Right ventricle myocardium inferior (tissue), 1 donor: ENCODE results near the gene FAM110A. TPM values are rescaled to one million over a fixed set of nuclear protein-coding genes. Genes with fewer than 3 reads are reported as not detected.
"Not testable (repeated sequence)": the region's sequence is repeated elsewhere in the genome, so short reads cannot be mapped to it uniquely, and the experiment has no call there.

ENCODE experiments used
- ATAC-seq: fragments of 200-7000 bp; cut with Tn5 transposase; one replicate; pipeline ENCODE4 v1.9.1; 2020; ENCODE audit warnings: mild to moderate bottlenecking, moderate library complexity
- DNase-seq: peaks from one replicate; pipeline ENCODE4 v3.0.0; 2021; ENCODE audit errors: missing footprints
- intact Hi-C: fragments of 100-400 bp; cut with DNase I; formaldehyde crosslinking; loops from one replicate; pipeline ENCODE4 v1.11.0; 2022
- total RNA-seq: library from RNA; stranded (reverse); fragmentation: NEBNext Ultra II Directional; extraction: Animal tissue kit (Norgen Biotek cat#: 25700); gene quantifications from one replicate; pipeline ENCODE4 v1.2.1, GENCODE V29; 2021
- donor health status: DM: no; HTN: yes; CAD: no; lungs with severe emphysema.

FAM110A gene
- total RNA-seq, 1 donor from 2014 or later: 2.6 TPM

- DNase-seq (no peak), ATAC-seq (no peak)
- intact Hi-C loops: loop anchor here (10.0 kb wide), 1 partner anchor 68 kb away; no protein-coding TSS in a partner anchor
Measured at GRCh38 chr20:887137-887536, 53.6 kb downstream of the FAM110A start.

- intact Hi-C loops: loop anchor here (10.0 kb wide), 1 partner anchor 67 kb away; no protein-coding TSS in a partner anchor
- ATAC-seq: no peak
- no peak for DNase-seq
Measured at GRCh38 chr20:888057-888456, 54.5 kb downstream of the FAM110A start.

GRCh38 chr20:889106-889505 lies 55.6 kb downstream of the FAM110A start:
- DNase-seq (no peak), ATAC-seq (no peak)
- intact Hi-C loops: loop anchor here (10.0 kb wide), 1 partner anchor 66 kb away; no protein-coding TSS in a partner anchor

GRCh38 chr20:889932-890463 lies 56.5 kb downstream of the FAM110A start:
- no peak for ATAC-seq
- DNase-seq: no peak
- intact Hi-C loops: loop anchor here (10.0 kb wide), 1 partner anchor 65 kb away; no protein-coding TSS in a partner anchor

- intact Hi-C loops: no loop called here
- ATAC-seq: no peak
Measured at GRCh38 chr20:890666-891057, 57.1 kb downstream of the FAM110A start.

GRCh38 chr20:891058-891705 lies 57.7 kb downstream of the FAM110A start:
- peak; percentile 78 for DNase-seq
- ATAC-seq: peak; percentile 87
- intact Hi-C loops: no loop called here

More at GRCh38 chr20:890666-891057, 57.1 kb downstream of the FAM110A start:
- DNase-seq: no peak

- ATAC-seq (no peak), DNase-seq (no peak)
- intact Hi-C loops: no loop called here
Measured at GRCh38 chr20:891706-892080, 58.2 kb downstream of the FAM110A start.

GRCh38 chr20:892371-892770 lies 58.9 kb downstream of the FAM110A start:
- DNase-seq, ATAC-seq, intact Hi-C loops: not testable (repeated sequence)

Other genes starting within 250 kb of the FAM110A start
- gene TCF15, start 223.4 kb upstream of the FAM110A start, total RNA-seq: 13.1 TPM
- gene SRXN1, start 180.5 kb upstream of the FAM110A start, total RNA-seq: 40.4 TPM
- gene SCRT2, start 157.9 kb upstream of the FAM110A start, total RNA-seq: not detected
- 2.7 TPM for gene SLC52A3, start 65.2 kb upstream of the FAM110A start, total RNA-seq
- 0.05 TPM for gene ANGPT4, start 82.6 kb downstream of the FAM110A start, total RNA-seq
- not detected for gene RSPO4, start 168.6 kb downstream of the FAM110A start, total RNA-seq